GM12874 (cell line): ENCODE measurements around the gene UAP1.

Source experiments
- TF ChIP-seq, protein P1 (sequence below): IDR thresholded peaks from 2 replicates; pipeline ENCODE4 v1.5.1; 2011; ENCODE audit warnings: low read depth, mild to moderate bottlenecking, control low read depth, low read length, moderate library complexity; ENCODE audit not compliant: insufficient read depth

The UAP1 gene

DNA sequence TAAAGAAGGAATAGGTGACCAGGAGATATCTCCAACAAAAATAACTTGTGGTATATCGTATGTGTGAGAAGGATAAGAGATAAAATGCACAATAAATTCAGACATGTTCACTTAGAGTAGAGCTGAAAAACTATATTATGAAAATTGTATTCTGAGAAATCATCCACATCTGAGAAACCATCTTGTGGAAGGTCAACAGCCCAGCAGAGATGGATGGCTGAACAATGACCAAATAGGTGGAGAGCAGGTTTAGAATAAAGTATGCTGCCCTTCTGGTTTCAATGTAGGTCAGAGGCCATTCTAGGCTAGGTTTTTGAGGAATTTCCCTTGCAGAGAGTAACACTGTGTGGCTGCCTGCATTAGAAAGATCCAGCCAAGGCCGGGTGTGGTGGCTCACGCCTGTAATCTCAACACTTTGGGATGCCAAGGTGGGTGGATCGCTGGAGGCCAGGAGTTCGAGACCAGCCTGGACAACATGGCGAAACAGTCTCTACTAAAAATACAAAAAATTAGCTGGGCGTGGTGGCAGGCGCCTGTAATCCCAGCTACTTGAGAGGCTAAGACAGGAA is 8.8 kb upstream of the UAP1 start:
- TF ChIP-seq, protein P1, sequence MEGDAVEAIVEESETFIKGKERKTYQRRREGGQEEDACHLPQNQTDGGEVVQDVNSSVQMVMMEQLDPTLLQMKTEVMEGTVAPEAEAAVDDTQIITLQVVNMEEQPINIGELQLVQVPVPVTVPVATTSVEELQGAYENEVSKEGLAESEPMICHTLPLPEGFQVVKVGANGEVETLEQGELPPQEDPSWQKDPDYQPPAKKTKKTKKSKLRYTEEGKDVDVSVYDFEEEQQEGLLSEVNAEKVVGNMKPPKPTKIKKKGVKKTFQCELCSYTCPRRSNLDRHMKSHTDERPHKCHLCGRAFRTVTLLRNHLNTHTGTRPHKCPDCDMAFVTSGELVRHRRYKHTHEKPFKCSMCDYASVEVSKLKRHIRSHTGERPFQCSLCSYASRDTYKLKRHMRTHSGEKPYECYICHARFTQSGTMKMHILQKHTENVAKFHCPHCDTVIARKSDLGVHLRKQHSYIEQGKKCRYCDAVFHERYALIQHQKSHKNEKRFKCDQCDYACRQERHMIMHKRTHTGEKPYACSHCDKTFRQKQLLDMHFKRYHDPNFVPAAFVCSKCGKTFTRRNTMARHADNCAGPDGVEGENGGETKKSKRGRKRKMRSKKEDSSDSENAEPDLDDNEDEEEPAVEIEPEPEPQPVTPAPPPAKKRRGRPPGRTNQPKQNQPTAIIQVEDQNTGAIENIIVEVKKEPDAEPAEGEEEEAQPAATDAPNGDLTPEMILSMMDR: no peak

GRCh38 chr1:162554258-162554657 is 7.3 kb upstream of the UAP1 start:
- TF ChIP-seq, protein P1: no peak

DNA sequence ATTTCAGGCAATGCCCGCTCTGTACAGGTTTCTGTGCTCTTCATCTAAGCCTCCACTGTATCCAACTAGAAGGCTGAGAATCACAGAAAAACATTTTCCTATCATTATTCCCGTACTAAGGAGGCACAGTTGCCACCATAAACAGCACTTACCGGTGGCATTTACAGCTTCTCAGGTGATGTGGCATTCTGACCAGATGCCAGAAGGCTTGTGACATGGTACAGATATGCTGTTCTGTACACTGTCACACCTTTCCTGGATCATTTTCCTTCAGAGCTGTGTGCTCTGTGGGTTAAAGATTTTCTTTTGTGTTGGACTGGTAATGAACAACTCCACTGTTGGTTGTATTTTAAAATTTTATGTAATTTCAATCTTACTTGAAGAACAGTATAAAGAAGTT is 4.0 kb upstream of the UAP1 start:
- TF ChIP-seq, protein P1: no peak

- TF ChIP-seq, protein P1: no peak
Observed at GRCh38 chr1:162560303-162561036, 1.1 kb upstream of the UAP1 start.

DNA sequence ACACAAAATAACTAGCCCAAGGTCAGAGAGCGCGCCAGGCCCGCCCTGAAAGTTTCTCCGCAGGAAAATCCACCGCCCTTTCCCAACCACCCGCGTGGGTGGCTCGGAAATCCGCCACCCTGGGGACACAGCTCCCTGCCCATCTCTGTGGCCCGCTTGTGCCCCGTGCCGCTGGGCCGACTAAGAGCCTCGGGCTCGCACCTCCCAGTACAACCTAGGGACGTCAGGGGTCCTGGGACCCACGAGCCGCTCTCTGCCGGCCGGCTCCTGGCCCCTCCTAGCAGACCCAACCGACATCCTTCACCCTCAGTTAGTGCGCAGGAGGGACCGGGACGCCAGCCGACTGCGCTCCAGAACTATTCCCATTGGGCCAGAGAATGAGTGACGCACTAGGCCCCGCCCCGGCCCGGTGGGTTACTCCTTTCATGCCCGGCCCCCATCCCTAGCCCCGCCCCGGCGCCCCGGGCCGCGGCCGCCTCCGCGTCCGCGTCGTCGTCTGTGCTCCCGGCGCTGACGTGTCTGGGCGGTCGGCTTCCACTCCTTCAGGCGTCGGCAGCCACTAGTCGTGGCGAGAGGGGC is 396 bp upstream of the UAP1 start:
- TF ChIP-seq, protein P1: no peak

DNA sequence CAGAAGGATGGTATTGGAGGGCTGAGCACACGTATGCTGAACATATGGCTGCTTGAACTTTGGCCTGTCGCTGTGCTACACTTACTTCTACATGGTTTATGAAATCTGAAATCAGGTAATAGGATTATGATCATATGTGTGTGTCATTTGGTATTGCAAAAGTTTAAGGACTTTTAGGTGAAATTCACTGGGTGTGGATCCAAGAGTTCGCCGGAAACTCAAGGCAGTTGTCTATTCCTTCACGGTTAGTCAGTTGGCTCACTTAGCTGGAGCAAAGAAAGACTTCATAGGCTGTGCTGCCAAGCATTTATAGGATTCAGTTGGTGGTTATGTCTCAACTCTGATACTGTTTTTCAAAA is 927 bp downstream of the UAP1 start:
- TF ChIP-seq, protein P1: no peak

DNA sequence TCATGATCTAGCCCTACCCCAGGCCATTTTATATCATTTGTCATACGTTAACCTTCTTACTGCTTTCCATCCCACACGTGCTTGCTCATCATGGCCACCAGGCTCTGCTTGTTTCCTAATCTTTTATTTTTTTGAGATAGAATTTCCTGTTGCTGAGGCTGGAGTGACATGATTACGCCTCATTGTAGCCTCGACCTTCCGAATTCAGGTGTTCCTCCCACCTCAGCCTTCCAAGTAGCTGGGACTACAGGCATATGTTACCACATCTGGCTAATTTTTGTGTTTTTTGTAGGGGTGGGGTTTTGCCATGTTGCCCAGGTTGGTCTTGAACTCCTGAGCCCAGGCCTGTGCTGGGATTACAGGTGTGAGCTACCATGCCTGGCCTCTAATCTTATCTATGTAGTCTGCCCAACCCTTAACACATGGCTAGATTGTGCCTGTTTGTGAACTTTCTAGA is 3.3 kb downstream of the UAP1 start:
- TF ChIP-seq, protein P1: no peak
